ENCODE data around the gene ADCY4.

The ADCY4 gene

GRCh38 chr14:24284501-24285035 lies 50.3 kb downstream of the ADCY4 start:
- Histone ChIP-seq H3K36me3 (replicated peaks) (no peaks in the 10 kb centered on the region), H3K9me3 (no peaks in the 10 kb centered on the region), H3K4me3 (no peak overlapping the region), H3K27me3 (ENCODE audit: low read depth) (no peaks in the 10 kb centered on the region), H3K4me1 (no peaks in the 10 kb centered on the region)
- in situ Hi-C loops (cut with MboI; ENCODE audit: low sequenced_read_pairs) = no loop called here
- DNase-seq (ENCODE audit: low spot score in 2 of 2) = no peak

GRCh38 chr14:24283796-24284460 lies 50.9 kb downstream of the ADCY4 start:
- H3K36me3 ChIP-seq (replicated peaks) = no peaks in the 10 kb centered on the region
- no peaks in the 10 kb centered on the region for H3K4me1 ChIP-seq
- in situ Hi-C loops (cut with MboI; ENCODE audit: low sequenced_read_pairs) = no loop called here
- H3K27me3 ChIP-seq (ENCODE audit: low read depth) = no peaks in the 10 kb centered on the region
- DNase-seq (ENCODE audit: low spot score in 2 of 2) = no peak
- no peaks in the 10 kb centered on the region for H3K9me3 ChIP-seq
- H3K4me3 ChIP-seq = no peak overlapping the region

DNA sequence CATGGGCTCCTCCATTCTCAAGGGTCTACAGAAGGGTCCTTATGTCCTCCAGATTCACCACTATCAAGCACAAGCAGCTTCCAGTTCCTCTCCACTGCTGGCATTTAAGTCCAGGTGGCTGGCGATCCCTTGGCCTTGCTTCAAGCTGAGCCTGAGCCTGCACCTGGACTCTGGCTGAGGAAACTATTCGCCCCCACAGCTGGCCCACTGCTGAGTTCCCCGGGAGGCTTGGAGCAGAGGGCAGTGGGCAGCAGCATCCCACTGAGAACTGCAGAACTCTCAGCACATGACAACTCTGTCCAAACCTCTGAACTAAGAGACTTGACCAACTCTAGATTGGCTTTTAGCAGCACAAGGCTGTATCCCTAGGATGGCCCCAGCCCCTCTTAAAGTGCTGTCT lies 52.1 kb downstream of the ADCY4 start:
- no peaks in the 10 kb centered on the region for H3K9me3 ChIP-seq
- in situ Hi-C loops (cut with MboI; ENCODE audit: low sequenced_read_pairs) = no loop called here
- no peaks in the 10 kb centered on the region for H3K27me3 ChIP-seq (ENCODE audit: low read depth)
- no peaks in the 10 kb centered on the region for H3K36me3 ChIP-seq (replicated peaks)
- no peak overlapping the region for H3K4me3 ChIP-seq
- DNase-seq (ENCODE audit: low spot score in 2 of 2) = no peak
- H3K4me1 ChIP-seq = no peaks in the 10 kb centered on the region

DNA sequence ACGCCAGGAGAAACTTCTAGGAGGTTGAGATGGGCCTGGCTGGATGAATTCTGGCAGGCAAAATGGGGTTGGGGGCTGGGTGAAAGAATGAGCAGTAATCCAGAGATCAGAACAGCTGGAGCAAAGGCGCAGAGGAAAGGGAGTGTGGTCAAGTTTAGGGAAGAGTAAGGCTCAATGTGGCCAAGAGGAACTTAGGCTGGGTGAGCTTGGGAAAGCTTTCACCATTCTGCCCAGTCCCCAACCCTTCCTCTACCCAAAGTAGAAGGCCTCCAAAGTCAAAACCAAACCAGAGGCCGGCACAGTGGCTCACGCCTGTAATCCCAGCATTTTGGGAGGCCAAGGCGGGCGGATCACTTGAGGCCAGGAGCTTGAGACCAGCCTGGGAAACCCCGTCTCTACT lies 53.2 kb downstream of the ADCY4 start:
- no peak for DNase-seq (ENCODE audit: low spot score in 2 of 2)
- no peaks in the 10 kb centered on the region for H3K27me3 ChIP-seq (ENCODE audit: low read depth)
- no peaks in the 10 kb centered on the region for H3K4me1 ChIP-seq
- no peaks in the 10 kb centered on the region for H3K36me3 ChIP-seq (replicated peaks)
- no peaks in the 10 kb centered on the region for H3K9me3 ChIP-seq
- in situ Hi-C loops (cut with MboI; ENCODE audit: low sequenced_read_pairs) = no loop called here
- H3K4me3 ChIP-seq = no peak overlapping the region

- H3K36me3 ChIP-seq (replicated peaks) = no peaks in the 10 kb centered on the region
- no peak for DNase-seq (ENCODE audit: low spot score in 2 of 2)
- H3K4me1 ChIP-seq = no peaks in the 10 kb centered on the region
- no peak overlapping the region for H3K4me3 ChIP-seq
- H3K27me3 ChIP-seq (ENCODE audit: low read depth) = no peaks in the 10 kb centered on the region
- in situ Hi-C loops (cut with MboI; ENCODE audit: low sequenced_read_pairs) = no loop called here
- no peaks in the 10 kb centered on the region for H3K9me3 ChIP-seq
These were observed 53.9 kb downstream of the ADCY4 start for GRCh38 chr14:24280797-24281460.

DNA sequence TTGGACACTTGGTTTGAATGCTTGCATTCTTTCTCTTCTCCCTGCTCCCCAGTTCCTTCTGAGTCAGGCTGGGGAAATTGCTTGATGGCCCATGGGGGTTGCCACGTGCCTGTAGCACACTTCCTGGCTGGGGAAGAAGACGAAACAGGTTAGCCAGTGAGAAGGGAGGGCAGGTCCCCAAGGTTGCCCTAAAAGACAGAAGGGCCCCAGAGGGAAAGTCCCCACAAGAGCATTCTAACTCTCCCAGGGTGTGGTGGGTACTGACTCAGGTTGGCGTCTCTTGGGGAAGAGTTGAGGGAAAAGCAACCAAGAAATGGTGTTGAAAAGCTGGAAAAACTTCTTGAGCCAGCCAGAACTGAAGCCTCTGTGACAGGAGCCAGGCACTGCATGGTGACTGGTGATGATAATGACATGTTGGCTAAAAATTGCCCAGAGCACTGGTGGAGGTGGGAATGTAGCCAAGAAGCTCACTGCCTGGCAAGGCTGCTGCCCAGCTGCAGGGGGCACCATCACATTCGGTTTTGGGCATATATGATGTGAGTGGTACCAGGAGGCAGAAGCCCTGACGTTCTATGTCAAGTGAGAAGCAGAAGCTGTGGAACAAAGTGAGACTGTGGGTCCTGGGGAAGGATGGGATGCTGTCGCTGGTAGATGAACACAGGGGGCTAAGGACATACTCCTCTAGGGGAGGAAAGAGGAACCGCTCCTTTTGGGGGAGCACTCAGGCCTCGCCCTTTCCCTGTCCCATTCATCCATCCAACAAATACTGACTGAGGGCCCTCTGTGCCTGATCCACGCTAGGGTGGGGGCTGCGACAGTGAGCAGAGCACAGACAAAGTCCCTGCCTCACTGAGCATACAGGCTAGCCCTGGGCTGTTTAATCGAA lies 55.3 kb downstream of the ADCY4 start:
- no peaks in the 10 kb centered on the region for H3K9me3 ChIP-seq
- in situ Hi-C loops (cut with MboI; ENCODE audit: low sequenced_read_pairs) = no loop called here
- no peak for DNase-seq (ENCODE audit: low spot score in 2 of 2)

GRCh38 chr14:24278424-24278823 lies 56.4 kb downstream of the ADCY4 start:
- no peaks in the 10 kb centered on the region for H3K9me3 ChIP-seq
- no peaks in the 10 kb centered on the region for H3K4me1 ChIP-seq
- H3K36me3 ChIP-seq (replicated peaks) = no peaks in the 10 kb centered on the region
- no peak for DNase-seq (ENCODE audit: low spot score in 2 of 2)
- in situ Hi-C loops (cut with MboI; ENCODE audit: low sequenced_read_pairs) = no loop called here
- H3K27me3 ChIP-seq (ENCODE audit: low read depth) = no peaks in the 10 kb centered on the region
- H3K4me3 ChIP-seq = no peak overlapping the region

More for the DNA sequence above, 55.3 kb downstream of the ADCY4 start:
- Histone ChIP-seq H3K4me1 (no peaks in the 10 kb centered on the region), H3K4me3 (no peak overlapping the region), H3K36me3 (replicated peaks) (no peaks in the 10 kb centered on the region), H3K27me3 (ENCODE audit: low read depth) (no peaks in the 10 kb centered on the region)

DNA sequence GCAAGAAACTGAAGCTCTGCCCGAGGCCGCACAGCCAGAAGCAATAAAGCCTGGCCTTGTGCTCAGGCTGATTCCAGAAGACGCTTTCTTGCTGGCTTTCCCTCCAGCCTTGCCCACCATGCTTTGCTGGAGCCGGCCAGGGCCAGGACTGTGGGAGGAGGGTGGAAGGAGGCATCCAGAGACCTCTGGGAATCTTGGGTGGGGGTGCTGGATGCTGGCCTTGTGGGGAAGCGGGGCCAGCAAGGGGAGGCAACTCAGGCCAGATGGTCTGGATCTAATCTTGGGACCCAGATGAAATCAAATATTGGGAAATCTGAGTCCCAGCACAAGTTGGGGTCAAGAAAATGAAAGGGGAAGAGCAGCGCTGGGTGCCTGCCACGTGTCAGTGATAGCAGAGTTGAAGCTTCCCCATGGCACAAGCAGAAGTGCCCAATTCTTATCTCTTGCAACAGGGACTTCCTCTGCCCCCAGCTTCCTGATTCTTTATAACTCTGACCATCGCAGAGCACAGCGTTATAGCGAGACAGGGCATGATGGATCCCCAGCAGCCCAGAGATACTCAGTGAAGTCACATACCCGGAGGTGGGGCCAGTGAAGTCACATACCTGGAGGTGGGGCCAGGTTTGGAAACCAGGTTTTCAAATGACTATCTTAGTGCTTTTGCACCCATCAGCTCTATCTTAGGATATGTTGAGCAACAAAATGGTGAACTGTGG lies 57.1 kb downstream of the ADCY4 start:
- no peak overlapping the region for H3K4me3 ChIP-seq
- in situ Hi-C loops (cut with MboI; ENCODE audit: low sequenced_read_pairs) = no loop called here
- DNase-seq (ENCODE audit: low spot score in 2 of 2) = no peak
- no peaks in the 10 kb centered on the region for H3K27me3 ChIP-seq (ENCODE audit: low read depth)
- H3K4me1 ChIP-seq = no peaks in the 10 kb centered on the region
- H3K36me3 ChIP-seq (replicated peaks) = no peaks in the 10 kb centered on the region
- no peaks in the 10 kb centered on the region for H3K9me3 ChIP-seq

- Histone ChIP-seq H3K4me3 (no peak overlapping the region), H3K9me3 (no peaks in the 10 kb centered on the region), H3K36me3 (replicated peaks) (no peaks in the 10 kb centered on the region), H3K27me3 (ENCODE audit: low read depth) (no peaks in the 10 kb centered on the region), H3K4me1 (peaks cover 2% of the 10 kb centered on the region)
- DNase-seq (ENCODE audit: low spot score in 2 of 2) = no peak
- in situ Hi-C loops (cut with MboI; ENCODE audit: low sequenced_read_pairs) = no loop called here
These were observed 57.8 kb downstream of the ADCY4 start for GRCh38 chr14:24277071-24277470.

DNA sequence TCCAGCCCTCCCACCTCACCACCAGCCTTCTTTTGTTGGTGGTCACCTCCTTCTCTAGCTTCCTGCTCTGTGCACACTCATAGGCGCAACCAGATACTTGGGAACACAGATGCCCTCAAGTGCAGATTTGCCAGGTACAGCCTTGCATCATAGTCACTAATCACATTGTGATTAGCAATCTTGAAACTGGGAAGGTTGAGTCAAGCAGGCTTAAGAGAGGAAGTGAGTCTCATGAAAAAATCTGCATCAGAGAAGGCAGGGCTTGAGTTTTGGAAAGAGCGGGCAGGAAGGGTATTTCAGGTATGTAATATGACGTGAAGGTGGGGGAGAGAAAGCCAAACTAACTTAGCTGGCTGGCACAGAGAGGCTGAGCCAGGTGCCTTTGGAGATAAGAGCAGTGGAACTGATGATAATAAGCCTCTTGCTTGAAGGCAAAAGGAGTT lies 60.7 kb downstream of the ADCY4 start:
- H3K9me3 ChIP-seq = no peaks in the 10 kb centered on the region
- DNase-seq (ENCODE audit: low spot score in 2 of 2) = no peak
- H3K4me3 ChIP-seq = no peak overlapping the region

DNA sequence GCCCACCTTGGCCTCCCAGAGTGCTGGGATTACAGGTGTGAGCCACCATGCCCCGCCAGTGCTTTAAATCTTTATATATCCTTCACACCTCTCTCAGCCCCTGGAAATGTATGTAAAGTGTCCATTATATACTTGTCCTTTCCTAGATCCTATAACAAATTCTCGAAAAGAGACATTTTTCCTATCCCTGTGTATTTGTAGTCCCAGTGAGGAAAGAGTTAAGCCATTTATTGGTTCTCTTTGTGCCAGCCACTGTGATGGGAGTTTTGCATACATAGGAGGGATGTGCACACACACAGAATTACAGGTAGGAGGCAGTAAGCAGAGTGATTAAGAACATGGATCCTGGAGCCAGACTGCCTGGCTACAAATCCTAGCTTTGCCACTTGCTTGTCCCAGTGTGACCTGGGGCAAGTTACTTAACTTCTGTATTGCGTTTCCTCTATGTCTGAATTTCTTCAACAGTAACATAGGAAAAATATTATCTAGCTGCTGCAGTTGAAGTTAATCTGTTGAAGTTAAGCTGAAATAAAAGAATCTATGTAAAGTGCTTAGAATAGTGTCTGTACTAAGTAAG lies 61.4 kb downstream of the ADCY4 start:
- peak in 1 of 2 experiments; percentile 25 for DNase-seq (ENCODE audit: low spot score in 2 of 2)
- H3K9me3 ChIP-seq = no peaks in the 10 kb centered on the region
- no peak overlapping the region for H3K4me3 ChIP-seq
- in situ Hi-C loops (cut with MboI; ENCODE audit: low sequenced_read_pairs) = no loop called here
- peaks cover 7% of the 10 kb centered on the region for H3K4me1 ChIP-seq
- no peaks in the 10 kb centered on the region for H3K27me3 ChIP-seq (ENCODE audit: low read depth)
- H3K36me3 ChIP-seq (replicated peaks) = no peaks in the 10 kb centered on the region

More for the DNA sequence above, 60.7 kb downstream of the ADCY4 start:
- peaks cover 7% of the 10 kb centered on the region for H3K4me1 ChIP-seq
- H3K36me3 ChIP-seq (replicated peaks) = no peaks in the 10 kb centered on the region
- in situ Hi-C loops (cut with MboI; ENCODE audit: low sequenced_read_pairs) = no loop called here
- no peaks in the 10 kb centered on the region for H3K27me3 ChIP-seq (ENCODE audit: low read depth)

DNA sequence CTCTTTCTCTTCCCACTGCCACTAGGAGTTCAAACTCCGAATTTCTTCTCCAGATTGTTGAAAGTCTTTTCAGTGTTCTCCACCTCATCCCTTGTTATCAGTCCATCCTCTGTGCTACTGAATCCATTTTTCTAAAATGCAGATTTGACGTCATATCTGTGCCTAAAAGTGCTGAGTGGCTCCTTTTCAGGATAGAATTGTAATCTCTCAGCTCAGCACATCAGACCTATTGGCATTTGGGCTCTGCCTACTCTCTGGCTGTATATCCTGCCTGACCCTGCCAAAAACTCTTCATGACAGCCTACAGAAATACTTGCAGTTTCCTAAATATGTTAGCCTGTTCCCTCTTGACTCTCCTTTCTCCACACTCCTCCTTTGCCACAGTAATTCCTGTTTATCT lies 62.4 kb downstream of the ADCY4 start:
- peaks cover 7% of the 10 kb centered on the region for H3K4me1 ChIP-seq
- no peak overlapping the region for H3K4me3 ChIP-seq
- H3K9me3 ChIP-seq = no peaks in the 10 kb centered on the region

GRCh38 chr14:24271834-24272263 lies 63.0 kb downstream of the ADCY4 start:
- Histone ChIP-seq H3K9me3 (no peaks in the 10 kb centered on the region), H3K27me3 (ENCODE audit: low read depth) (no peaks in the 10 kb centered on the region), H3K36me3 (replicated peaks) (no peaks in the 10 kb centered on the region), H3K4me1 (peaks cover 7% of the 10 kb centered on the region), H3K4me3 (peak overlapping the region; percentile 75)
- in situ Hi-C loops (cut with MboI; ENCODE audit: low sequenced_read_pairs) = no loop called here
- DNase-seq (ENCODE audit: low spot score in 2 of 2) = no peak

More for the DNA sequence above, 62.4 kb downstream of the ADCY4 start:
- no peak for DNase-seq (ENCODE audit: low spot score in 2 of 2)
- Histone ChIP-seq H3K27me3 (ENCODE audit: low read depth) (no peaks in the 10 kb centered on the region), H3K36me3 (replicated peaks) (no peaks in the 10 kb centered on the region)
- in situ Hi-C loops (cut with MboI; ENCODE audit: low sequenced_read_pairs) = no loop called here

Data from HAP-1 (cell line).